ENCODE results near the gene TCF7L1. TPM values are rescaled to one million over a fixed set of nuclear protein-coding genes. Genes with fewer than 3 reads are reported as not detected.

Gene TCF7L1
- total RNA-seq, 2 experiments from 2014 or later: not detected

- Mint-ChIP-seq H3K27me3 (peaks cover 6% of the 10 kb centered on the region), H3K4me1 (ENCODE audit: low read depth) (no peaks in the 10 kb centered on the region), H3K4me3 (no peak overlapping the region), H3K9me3 (no peaks in the 10 kb centered on the region), H3K27ac (no peak overlapping the region), H3K36me3 (ENCODE audit: low read depth) (no peaks in the 10 kb centered on the region)
- intact Hi-C loops (cut with DNase I, micrococcal nuclease): no loop called here
- no peak overlapping the region for H3K4me3 ChIP-seq (ENCODE audit: low read length)
- H3K36me3 ChIP-seq (ENCODE audit: insufficient read depth, low read length): no peaks in the 10 kb centered on the region
- TF ChIP-seq, protein P1, sequence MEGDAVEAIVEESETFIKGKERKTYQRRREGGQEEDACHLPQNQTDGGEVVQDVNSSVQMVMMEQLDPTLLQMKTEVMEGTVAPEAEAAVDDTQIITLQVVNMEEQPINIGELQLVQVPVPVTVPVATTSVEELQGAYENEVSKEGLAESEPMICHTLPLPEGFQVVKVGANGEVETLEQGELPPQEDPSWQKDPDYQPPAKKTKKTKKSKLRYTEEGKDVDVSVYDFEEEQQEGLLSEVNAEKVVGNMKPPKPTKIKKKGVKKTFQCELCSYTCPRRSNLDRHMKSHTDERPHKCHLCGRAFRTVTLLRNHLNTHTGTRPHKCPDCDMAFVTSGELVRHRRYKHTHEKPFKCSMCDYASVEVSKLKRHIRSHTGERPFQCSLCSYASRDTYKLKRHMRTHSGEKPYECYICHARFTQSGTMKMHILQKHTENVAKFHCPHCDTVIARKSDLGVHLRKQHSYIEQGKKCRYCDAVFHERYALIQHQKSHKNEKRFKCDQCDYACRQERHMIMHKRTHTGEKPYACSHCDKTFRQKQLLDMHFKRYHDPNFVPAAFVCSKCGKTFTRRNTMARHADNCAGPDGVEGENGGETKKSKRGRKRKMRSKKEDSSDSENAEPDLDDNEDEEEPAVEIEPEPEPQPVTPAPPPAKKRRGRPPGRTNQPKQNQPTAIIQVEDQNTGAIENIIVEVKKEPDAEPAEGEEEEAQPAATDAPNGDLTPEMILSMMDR (IDR thresholded peaks at IDR 0.05): no peak
- DNase-seq (no peak), ATAC-seq (ENCODE audit: poor library complexity) (no peak)
- H3K27me3 ChIP-seq (ENCODE audit: control insufficient read depth in 1 of 2, insufficient read depth in 2 of 2, low read length in 2 of 2): no peaks in the 10 kb centered on the region
- ChIA-PET POLR2A (no interaction called here), CTCF (no interaction called here)
- H3K4me1 ChIP-seq (ENCODE audit: insufficient read depth, low read length): no peaks in the 10 kb centered on the region
- no peak overlapping the region for H3K27ac ChIP-seq (ENCODE audit: low read depth in 1 of 2, low read length in 2 of 2)
- no peaks in the 10 kb centered on the region for H3K9me3 ChIP-seq (ENCODE audit: control insufficient read depth in 1 of 2, insufficient read depth in 1 of 2, low read length in 2 of 2)
Observed at GRCh38 chr2:85159589-85159988, 26.4 kb downstream of the TCF7L1 start.

DNA sequence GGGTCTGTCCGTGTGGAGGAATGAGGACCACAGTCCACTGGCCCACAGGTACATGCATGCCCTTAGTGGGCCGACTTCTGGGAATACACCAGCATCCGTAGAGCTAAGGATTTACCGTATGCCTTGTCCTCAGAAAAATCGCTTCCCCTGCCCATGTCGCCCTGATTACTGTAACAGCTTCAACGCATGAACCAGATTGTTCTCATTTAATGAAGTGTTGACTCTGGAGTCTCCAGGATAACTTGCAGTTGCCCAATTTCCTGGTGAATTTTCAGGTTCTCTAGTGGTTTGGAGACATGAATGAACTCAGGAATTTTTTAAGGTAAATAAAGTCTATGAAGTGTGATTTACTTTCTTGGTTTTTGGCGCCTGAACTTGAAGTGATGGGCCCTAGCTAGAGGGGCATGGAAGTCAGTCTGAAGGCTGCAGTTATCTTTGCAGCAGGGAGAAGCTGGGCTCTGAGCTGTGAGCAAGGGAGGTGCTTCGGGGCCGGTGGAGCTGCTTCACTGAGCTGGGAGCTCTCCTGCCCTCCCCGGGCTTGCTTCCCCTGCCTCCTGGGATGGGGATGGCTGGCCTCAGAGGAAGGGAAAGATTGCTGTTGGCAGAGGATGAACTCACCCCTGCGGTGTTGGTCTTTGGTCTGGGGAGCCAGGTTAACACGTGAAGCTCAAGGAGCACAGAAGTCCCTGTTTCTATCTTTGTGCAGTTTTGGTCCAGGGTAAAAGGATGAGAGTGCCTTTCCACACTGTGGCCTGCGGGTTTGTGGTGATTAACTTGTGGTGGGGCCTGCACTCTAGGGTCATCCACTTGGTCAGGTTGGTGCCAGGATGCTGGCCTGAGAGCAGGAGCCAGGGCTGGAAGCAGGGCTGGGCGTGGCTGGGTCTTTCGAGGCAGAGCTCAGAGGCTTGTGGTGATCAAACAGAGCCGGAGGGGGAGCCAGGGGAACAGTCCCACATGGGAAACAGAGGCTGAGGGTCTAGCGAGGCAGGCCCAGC, 28.1 kb downstream of the TCF7L1 start:
- H3K9me3 ChIP-seq (ENCODE audit: control insufficient read depth in 1 of 2, insufficient read depth in 1 of 2, low read length in 2 of 2): no peaks in the 10 kb centered on the region
- no peak overlapping the region for H3K27ac ChIP-seq (ENCODE audit: low read depth in 1 of 2, low read length in 2 of 2)
- Mint-ChIP-seq H3K27ac (no peak overlapping the region), H3K9me3 (no peaks in the 10 kb centered on the region), H3K36me3 (ENCODE audit: low read depth) (no peaks in the 10 kb centered on the region), H3K27me3 (peaks cover 6% of the 10 kb centered on the region), H3K4me1 (ENCODE audit: low read depth) (no peaks in the 10 kb centered on the region), H3K4me3 (no peak overlapping the region)
- no peak for ATAC-seq (ENCODE audit: poor library complexity)
- no peaks in the 10 kb centered on the region for H3K4me1 ChIP-seq (ENCODE audit: insufficient read depth, low read length)
- no peaks in the 10 kb centered on the region for H3K27me3 ChIP-seq (ENCODE audit: control insufficient read depth in 1 of 2, insufficient read depth in 2 of 2, low read length in 2 of 2)
- H3K36me3 ChIP-seq (ENCODE audit: insufficient read depth, low read length): no peaks in the 10 kb centered on the region
- ChIA-PET POLR2A (no interaction called here), CTCF (interaction anchor here (1.0 kb wide), 1 partner anchor 10 kb away, joined by 3 read pairs; no protein-coding TSS in a partner anchor)
- intact Hi-C loops (cut with DNase I, micrococcal nuclease): no loop called here
- TF ChIP-seq, protein P1 (IDR thresholded peaks at IDR 0.05): no peak
- DNase-seq: no peak
- H3K4me3 ChIP-seq (ENCODE audit: low read length): no peak overlapping the region

- ChIA-PET POLR2A (no interaction called here), CTCF (no interaction called here)
- no peak overlapping the region for H3K27ac ChIP-seq (ENCODE audit: low read depth in 1 of 2, low read length in 2 of 2)
- no peaks in the 10 kb centered on the region for H3K9me3 ChIP-seq (ENCODE audit: control insufficient read depth in 1 of 2, insufficient read depth in 1 of 2, low read length in 2 of 2)
- Mint-ChIP-seq H3K4me3 (no peak overlapping the region), H3K4me1 (ENCODE audit: low read depth) (no peaks in the 10 kb centered on the region), H3K36me3 (ENCODE audit: low read depth) (no peaks in the 10 kb centered on the region), H3K9me3 (no peaks in the 10 kb centered on the region), H3K27me3 (peaks cover 12% of the 10 kb centered on the region), H3K27ac (no peak overlapping the region)
- no peak for ATAC-seq (ENCODE audit: poor library complexity)
- H3K36me3 ChIP-seq (ENCODE audit: insufficient read depth, low read length): no peaks in the 10 kb centered on the region
- TF ChIP-seq, protein P1 (IDR thresholded peaks at IDR 0.05): no peak
- H3K4me3 ChIP-seq (ENCODE audit: low read length): no peak overlapping the region
- intact Hi-C loops (cut with DNase I, micrococcal nuclease): no loop called here
- DNase-seq: no peak
- no peaks in the 10 kb centered on the region for H3K27me3 ChIP-seq (ENCODE audit: control insufficient read depth in 1 of 2, insufficient read depth in 2 of 2, low read length in 2 of 2)
- H3K4me1 ChIP-seq (ENCODE audit: insufficient read depth, low read length): no peaks in the 10 kb centered on the region
Observed at GRCh38 chr2:85162746-85163301, 29.6 kb downstream of the TCF7L1 start.
